Psoas muscle (tissue), 8 donors: Measurements from ENCODE around the gene ROPN1B. TPM values are rescaled to one million over a fixed set of nuclear protein-coding genes. Genes with fewer than 3 reads are reported as not detected.
A peak's percentile ranks its signal among the peaks of the same experiment; 100 is the strongest.
"Not testable (repeated sequence)": the region's sequence is repeated elsewhere in the genome, so short reads cannot be mapped to it uniquely, and the experiment has no call there.

Source experiments
- ATAC-seq, 4 donors: fragments of 200-7000 bp; cut with Tn5 transposase; one replicate each; pipeline ENCODE4 v1.9.1; 2020; ENCODE audit warnings: moderate library complexity in 3 of 4, mild to moderate bottlenecking in 2 of 4
- DNase-seq, 2 donors: peaks; one replicate each; pipeline ENCODE4 v3.0.0-alpha.2; 2020
- H3K27ac ChIP-seq: fragments of 200-600 bp; one replicate; pipeline ENCODE4 v1.8.0; 2022
- H3K27me3 ChIP-seq, 3 donors: fragments of 200-600 bp in 1 of 3; one replicate each; pipeline versions ENCODE4 v1.6.1 to v1.8.0; 2013 to 2022; ENCODE audit warnings: low read length in 2 of 3, mild to moderate bottlenecking in 2 of 3, moderate library complexity in 1 of 3; ENCODE audit not compliant: insufficient read depth in 3 of 3
- H3K36me3 ChIP-seq, 2 donors: fragments of 200-600 bp in 1 of 2; one replicate each; pipeline versions ENCODE4 v1.6.1 to v1.8.0; 2013 to 2022; ENCODE audit warnings: low read depth in 1 of 2, mild to moderate bottlenecking in 1 of 2, moderate library complexity in 1 of 2; ENCODE audit not compliant: insufficient read depth in 1 of 2
- H3K4me1 ChIP-seq: fragments of 200-600 bp; one replicate; pipeline ENCODE4 v1.8.0; 2022
- H3K4me3 ChIP-seq: fragments of 200-600 bp; one replicate; pipeline ENCODE4 v1.8.0; 2022; ENCODE audit warnings: mild to moderate bottlenecking
- H3K9me3 ChIP-seq: fragments of 200-600 bp; one replicate; pipeline ENCODE4 v1.8.0; 2022
- WGBS, 3 donors: extraction: QIAGEN DNeasy Blood & Tissue Kit; methylation state at CpG; one replicate each; pipeline versions ENCODE4 v1.1.6 to v1.1.7; 2013; 5-methylcytosine and 5-hydroxymethylcytosine counted together
- intact Hi-C, 2 donors: fragments of 100-400 bp; cut with DNase I; formaldehyde crosslinking; loops; one replicate each; pipeline versions ENCODE4 v1.11.0 to v1.14.2; 2022
- polyA plus RNA-seq, 3 donors: library from polyadenylated mRNA; stranded (reverse); fragments of 200-250 nt; gene quantifications; one replicate each; pipeline ENCODE4 v1.2.3, GENCODE V29; 2013
- total RNA-seq, 4 donors: library from RNA; stranded (reverse); fragmentation: NEBNext Ultra II Directional in 2 of 4; extraction: Animal tissue kit (Norgen Biotek cat#: 25700) in 2 of 4; gene quantifications; one replicate each; pipeline versions ENCODE4 v1.2.1 to v1.2.4, GENCODE V29; 2021 to 2023
- TF ChIP-seq, protein P1 (sequence below): fragments of 200-600 bp; IDR thresholded peaks from one replicate; pipeline ENCODE4 v1.8.0; 2022; ENCODE audit warnings: antibody characterized with exemption
- donor health status: healthy with polysubstance abuse.
- donor health status: DM: no; HTN: no; CAD: no; lungs with moderate emphysema.
- donor health status: Bipolar disorder and iron deficiency.
- donor health status: healthy.
- donor health status: DM: yes; HTN: yes; CAD: no.
- donor health status: DM: no; HTN: no; CAD: no.
- donor health status: DM: no; HTN: no; CAD: no.
- donor health status: DM: yes; HTN: yes; CAD: no.

Gene ROPN1B
- total and polyA plus RNA-seq, 7 donors: 0.13 to 0.46 (median 0.36) TPM; not detected in 2

DNA sequence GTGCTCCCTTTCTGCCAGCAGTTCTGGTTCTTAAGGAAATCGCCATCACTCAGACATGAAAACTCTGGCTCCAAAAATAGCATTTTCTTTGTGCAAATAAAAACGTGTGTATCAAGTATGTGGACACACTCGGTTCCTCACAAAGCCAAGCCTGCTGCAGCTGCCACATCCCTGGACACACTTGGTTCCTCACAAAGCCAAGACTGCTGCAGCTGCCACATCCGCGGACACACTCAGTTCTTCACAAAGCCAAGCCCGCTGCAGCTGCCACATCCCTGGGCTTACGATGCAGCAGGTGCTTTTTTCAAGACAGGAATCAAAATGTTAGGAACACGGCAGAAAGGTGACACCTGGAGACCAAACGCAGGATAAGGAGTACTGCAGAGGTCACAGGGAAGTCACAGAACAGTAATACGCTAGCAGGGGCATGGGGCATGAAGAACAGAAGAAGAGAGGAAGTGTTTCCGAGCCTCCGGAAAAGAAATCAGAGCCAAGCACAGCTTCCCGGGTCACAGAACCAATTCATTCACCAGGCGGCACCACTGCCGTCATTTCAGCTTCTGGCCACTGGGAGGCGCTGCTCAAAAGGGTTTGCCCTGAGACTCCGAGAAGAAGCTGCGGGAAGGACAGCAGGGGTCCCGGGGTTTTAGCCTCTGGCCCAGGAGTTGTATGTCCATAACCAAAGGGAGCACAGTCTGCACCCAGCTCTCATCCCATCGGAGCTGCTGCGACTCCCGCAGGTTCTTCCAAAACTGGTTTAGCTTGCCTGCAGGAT is 40.0 kb upstream of the ROPN1B start:
- H3K4me1 ChIP-seq, H3K4me3 ChIP-seq, H3K36me3 ChIP-seq, H3K27ac ChIP-seq, ATAC-seq, H3K9me3 ChIP-seq, intact Hi-C loops, H3K27me3 ChIP-seq: not testable (repeated sequence)
- DNase-seq: peak; percentile 58 to 68
- TF ChIP-seq, protein P1, sequence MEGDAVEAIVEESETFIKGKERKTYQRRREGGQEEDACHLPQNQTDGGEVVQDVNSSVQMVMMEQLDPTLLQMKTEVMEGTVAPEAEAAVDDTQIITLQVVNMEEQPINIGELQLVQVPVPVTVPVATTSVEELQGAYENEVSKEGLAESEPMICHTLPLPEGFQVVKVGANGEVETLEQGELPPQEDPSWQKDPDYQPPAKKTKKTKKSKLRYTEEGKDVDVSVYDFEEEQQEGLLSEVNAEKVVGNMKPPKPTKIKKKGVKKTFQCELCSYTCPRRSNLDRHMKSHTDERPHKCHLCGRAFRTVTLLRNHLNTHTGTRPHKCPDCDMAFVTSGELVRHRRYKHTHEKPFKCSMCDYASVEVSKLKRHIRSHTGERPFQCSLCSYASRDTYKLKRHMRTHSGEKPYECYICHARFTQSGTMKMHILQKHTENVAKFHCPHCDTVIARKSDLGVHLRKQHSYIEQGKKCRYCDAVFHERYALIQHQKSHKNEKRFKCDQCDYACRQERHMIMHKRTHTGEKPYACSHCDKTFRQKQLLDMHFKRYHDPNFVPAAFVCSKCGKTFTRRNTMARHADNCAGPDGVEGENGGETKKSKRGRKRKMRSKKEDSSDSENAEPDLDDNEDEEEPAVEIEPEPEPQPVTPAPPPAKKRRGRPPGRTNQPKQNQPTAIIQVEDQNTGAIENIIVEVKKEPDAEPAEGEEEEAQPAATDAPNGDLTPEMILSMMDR: peak; percentile 64
- 9 to 20% (median 11%) methylated on average over 22 of the region's 22 CpGs for WGBS, 3 donors

DNA sequence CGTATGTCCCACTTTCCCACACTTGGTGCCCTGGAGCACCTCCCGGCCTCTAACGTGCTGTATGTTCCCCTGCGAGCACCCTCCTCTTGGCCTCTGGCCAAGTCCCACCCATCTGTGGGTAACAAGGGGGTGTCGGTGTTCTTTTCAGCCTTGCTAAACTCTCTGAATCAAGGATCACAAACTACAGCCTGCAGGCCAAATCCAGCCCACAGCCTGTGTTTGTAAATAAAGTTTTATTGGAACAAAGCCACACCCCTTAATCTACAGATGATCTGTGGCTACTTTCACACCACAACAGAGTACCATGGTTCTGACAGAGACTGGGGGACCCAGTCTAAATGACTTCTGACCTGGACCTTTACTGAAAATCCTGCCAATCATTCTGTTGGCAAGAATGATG is 39.2 kb upstream of the ROPN1B start:
- 12 to 27% (median 19%) methylated on average over 5 of the region's 5 CpGs for WGBS, 3 donors

GRCh38 chr3:125931355-125931880 is 37.6 kb upstream of the ROPN1B start:
- H3K4me3 ChIP-seq, ATAC-seq, H3K27me3 ChIP-seq, DNase-seq, H3K9me3 ChIP-seq, intact Hi-C loops, H3K27ac ChIP-seq, H3K36me3 ChIP-seq, H3K4me1 ChIP-seq: not testable (repeated sequence)
- 58 to 85% (median 72%) methylated on average over 4 to 7 of the region's 14 CpGs for WGBS, 3 donors

More for the DNA sequence above, 39.2 kb upstream of the ROPN1B start:
- ATAC-seq, H3K36me3 ChIP-seq, H3K4me1 ChIP-seq, H3K27me3 ChIP-seq, intact Hi-C loops, H3K4me3 ChIP-seq, H3K9me3 ChIP-seq, DNase-seq, H3K27ac ChIP-seq: not testable (repeated sequence)

- not testable (repeated sequence) for H3K4me3 ChIP-seq
- 90 to 91% (median 90%) methylated on average over 13 to 14 of the region's 17 CpGs for WGBS, 3 donors
Measured at GRCh38 chr3:125933397-125934173, 35.4 kb upstream of the ROPN1B start.

GRCh38 chr3:125935252-125935874 is 33.6 kb upstream of the ROPN1B start:
- H3K27ac ChIP-seq, H3K4me1 ChIP-seq, H3K27me3 ChIP-seq, H3K36me3 ChIP-seq, intact Hi-C loops, ATAC-seq, DNase-seq, H3K4me3 ChIP-seq, H3K9me3 ChIP-seq: not testable (repeated sequence)
- 81 to 92% (median 88%) methylated on average over 10 of the region's 10 CpGs for WGBS, 3 donors

More at GRCh38 chr3:125933397-125934173, 35.4 kb upstream of the ROPN1B start:
- DNase-seq, H3K9me3 ChIP-seq, H3K36me3 ChIP-seq, H3K4me1 ChIP-seq, H3K27me3 ChIP-seq, ATAC-seq, H3K27ac ChIP-seq, intact Hi-C loops: not testable (repeated sequence)

DNA sequence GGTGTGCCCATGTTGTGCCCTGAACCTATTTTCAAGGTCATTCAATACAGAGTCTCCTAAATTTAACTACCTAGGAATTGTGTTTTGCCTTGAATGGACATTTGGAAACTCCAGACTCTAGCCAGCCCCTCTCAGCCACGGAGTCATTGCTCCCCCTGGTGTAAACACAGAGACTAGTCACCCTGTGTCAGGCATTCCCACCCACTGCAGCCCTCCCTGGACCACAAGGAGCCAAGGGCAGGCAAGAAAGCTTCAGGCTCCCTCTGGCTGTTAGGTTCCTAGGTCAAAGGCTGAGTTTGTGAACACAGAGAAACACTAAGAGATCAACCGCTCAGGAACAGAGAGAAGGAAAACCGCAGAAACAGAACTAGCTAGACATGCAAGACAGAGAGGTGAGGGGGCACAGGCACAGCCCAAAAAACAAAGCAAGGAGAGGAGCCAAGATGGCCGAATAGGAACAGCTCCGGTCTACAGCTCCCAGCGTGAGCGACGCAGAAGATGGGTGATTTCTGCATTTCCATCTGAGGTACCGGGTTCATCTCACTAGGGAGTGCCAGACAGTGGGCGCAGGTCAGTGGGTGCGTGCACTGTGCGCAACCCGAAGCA is 32.7 kb upstream of the ROPN1B start:
- DNase-seq, H3K4me1 ChIP-seq, H3K36me3 ChIP-seq, H3K9me3 ChIP-seq, H3K27me3 ChIP-seq, H3K4me3 ChIP-seq, H3K27ac ChIP-seq, intact Hi-C loops: not testable (repeated sequence)
- WGBS, 3 donors: 80 to 87% (median 82%) methylated on average over 9 to 13 of the region's 13 CpGs
- TF ChIP-seq, protein P1: peak; percentile 39
- ATAC-seq: peak; percentile 61 to 81 (median 78)

DNA sequence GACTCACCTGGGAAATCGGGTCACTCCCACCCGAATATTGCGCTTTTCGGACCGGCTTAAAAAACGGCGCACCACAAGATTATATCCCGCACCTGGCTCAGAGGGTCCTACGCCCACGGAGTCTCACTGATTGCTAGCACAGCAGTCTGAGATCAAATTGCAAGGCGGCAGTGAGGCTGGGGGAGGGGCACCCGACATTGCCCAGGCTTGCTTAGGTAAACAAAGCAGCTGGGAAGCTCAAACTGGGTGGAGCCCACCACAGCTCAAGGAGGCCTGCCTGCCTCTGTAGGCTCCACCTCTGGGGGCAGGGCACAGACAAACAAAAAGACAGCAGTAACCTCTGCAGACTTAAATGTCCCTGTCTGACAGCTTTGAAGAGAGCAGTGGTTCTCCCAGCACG is 32.1 kb upstream of the ROPN1B start:
- H3K4me3 ChIP-seq, H3K27ac ChIP-seq, ATAC-seq, DNase-seq, H3K27me3 ChIP-seq, H3K4me1 ChIP-seq, H3K9me3 ChIP-seq, intact Hi-C loops, H3K36me3 ChIP-seq: not testable (repeated sequence)
- 43 to 82% (median 60%) methylated on average over 3 to 12 of the region's 13 CpGs for WGBS, 3 donors

DNA sequence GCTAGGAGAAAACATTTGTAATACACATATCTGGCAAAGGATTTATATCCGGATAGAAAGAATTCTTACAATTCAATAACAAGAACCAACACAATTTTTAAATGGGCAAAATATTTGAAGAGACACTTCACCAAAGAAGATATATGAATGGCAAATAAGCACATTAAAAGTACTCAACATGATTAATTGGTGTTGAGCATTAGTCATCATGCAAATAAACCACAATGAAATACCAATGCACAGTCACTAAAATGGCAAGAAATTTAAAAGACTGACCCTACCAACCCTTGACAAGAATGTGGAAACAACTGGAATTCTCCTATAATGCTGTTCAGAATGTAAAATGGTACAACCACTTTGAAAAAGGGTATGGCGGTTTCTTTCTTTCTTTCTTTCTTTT is 21.2 kb upstream of the ROPN1B start:
- not testable (repeated sequence) for H3K4me3 ChIP-seq, DNase-seq

More for the DNA sequence above, 21.2 kb upstream of the ROPN1B start:
- H3K27me3 ChIP-seq, H3K4me1 ChIP-seq, ATAC-seq, H3K36me3 ChIP-seq, intact Hi-C loops, H3K9me3 ChIP-seq, H3K27ac ChIP-seq: not testable (repeated sequence)
- 93 to 95% (median 95%) methylated on average over 2 of the region's 2 CpGs for WGBS, 3 donors
